ENCODE data around the gene CEND1.

The CEND1 gene

DNA sequence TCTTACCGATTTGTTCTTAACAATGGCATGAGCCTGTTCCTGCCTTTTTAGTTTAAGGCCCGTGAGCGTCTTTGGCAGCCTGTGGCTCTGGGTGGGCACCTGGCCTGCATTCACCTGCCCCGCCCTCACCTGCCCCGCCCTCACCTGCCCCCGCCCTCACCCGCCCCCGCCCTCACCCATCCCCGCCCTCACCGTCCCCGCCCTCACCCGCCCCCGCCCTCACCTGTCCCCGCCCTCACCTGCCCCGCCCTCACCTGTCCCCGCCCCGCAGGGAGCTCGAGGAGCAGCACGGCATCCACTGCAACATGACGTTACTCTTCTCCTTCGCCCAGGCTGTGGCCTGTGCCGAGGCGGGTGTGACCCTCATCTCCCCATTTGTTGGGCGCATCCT lies 26.8 kb downstream of the CEND1 start:
- DNase-seq = no peak

DNA sequence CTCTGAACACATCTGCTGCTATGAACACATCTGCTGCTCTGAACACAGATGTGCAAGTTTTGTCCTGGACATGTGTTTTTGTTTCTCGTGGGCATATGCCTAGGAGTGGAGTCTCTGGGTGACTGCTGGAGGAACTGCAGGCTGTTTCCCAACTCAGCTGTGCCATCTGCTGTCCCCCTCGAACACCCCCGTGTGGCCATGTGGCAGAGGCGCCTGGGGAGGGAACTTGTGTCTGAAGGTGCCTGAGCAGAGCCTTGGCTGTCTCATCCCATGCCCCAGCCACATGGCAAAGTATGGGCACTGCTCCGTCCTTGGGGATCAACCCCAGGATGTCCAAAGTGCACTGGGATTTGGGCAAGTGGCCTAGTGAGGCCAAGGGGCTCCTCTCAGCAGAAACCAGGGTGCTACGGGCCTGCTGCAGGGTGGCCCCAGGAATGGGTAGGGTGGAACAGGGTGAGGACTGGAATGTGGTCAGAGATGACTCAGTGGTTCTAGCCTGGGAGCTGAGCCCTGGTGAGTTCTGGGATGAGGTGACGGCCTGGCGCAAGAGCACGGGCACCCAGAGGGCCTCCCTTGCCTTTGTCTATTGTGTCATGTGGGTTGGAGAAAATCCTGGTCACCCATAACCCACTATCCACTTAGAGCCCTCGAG lies 27.3 kb downstream of the CEND1 start:
- no peak for DNase-seq

GRCh38 chr11:761526-762108 lies 28.3 kb downstream of the CEND1 start:
- DNase-seq = no peak

DNA sequence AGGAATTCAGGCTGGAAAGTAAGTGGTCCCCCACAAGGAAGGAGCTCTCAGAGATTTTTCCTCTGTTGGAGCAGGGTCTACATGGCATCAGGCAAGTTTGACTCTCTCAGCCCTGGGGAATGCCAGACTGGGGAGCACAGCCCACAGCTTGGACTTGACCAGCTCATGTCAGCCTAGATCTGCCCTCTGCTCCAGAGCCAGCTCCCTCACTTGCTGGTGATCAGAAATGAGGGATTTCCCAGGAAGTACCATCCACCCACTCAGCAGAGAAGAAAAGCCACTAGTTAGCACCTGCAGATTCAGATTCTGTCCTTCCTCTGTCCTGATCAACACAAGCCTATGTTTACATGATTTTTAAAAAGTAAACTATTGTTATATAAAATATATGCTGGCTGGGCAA lies 29.7 kb downstream of the CEND1 start:
- DNase-seq = no peak

DNA sequence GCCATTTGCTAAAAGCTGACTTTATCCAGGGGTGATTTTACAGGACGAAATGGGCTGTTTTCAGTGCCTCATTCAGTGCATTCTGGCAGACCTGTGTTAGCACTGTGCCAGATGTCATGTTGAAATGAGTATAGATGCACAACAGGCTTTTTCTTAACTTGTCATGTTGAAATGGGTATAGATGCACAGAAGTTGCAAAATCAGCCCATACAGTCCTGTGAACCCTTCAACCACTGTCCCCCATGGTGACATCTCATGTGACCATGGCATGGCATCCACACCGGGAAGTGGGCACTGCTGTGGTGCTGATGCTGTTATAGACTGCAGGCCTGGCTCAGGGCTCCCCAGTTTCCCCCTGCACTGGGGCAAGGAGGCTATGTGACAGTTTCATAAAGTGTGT lies 40.2 kb downstream of the CEND1 start:
- no peak for DNase-seq

DNA sequence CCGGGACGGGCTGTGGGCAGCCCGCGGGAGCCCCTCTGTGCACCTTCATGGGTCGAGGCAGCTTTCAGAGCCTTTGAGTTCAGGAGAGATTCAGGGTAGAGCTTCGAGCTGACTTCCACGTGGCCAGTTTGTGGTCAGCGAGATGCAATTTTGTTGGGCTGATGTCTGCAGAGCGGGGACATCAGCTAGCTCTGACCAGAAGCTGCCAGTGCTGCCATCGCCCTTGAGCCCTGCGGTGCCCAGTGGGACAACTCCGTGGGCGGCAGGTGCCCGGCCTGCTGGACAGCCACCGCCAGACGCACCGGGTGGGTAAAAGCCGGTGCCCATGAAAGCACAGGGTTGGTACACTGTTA lies 41.9 kb downstream of the CEND1 start:
- no peak for DNase-seq

GRCh38 chr11:747158-748006 lies 42.5 kb downstream of the CEND1 start, which contains the start of gene TALDO1:
Gene TALDO1 (plus strand): TSS chr11:747464. CDS start chr11:747482, 18 bp downstream.
- peak; percentile 89 for DNase-seq

- peak; percentile 46 for DNase-seq
Measured at GRCh38 chr11:746289-747157, 43.4 kb downstream of the CEND1 start.

DNA sequence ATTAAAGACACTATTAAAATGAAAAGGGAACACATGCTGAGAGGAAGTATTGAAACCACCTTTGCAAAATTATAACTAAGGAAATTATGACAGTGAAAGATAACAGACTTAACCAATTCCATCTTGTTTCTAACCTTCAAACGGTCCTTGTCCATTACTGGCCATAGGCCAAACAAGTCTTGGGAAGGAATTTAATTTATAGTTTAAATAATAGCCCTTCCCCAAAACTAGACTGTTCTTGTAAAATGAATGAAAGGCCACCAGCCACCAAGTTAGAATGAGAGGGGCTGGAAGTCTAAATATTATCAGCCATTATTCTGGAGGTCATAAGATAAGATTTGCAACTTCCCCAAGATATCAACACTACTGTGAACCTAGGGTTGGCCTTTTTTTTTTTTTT lies 44.5 kb downstream of the CEND1 start:
- DNase-seq = no peak

DNA sequence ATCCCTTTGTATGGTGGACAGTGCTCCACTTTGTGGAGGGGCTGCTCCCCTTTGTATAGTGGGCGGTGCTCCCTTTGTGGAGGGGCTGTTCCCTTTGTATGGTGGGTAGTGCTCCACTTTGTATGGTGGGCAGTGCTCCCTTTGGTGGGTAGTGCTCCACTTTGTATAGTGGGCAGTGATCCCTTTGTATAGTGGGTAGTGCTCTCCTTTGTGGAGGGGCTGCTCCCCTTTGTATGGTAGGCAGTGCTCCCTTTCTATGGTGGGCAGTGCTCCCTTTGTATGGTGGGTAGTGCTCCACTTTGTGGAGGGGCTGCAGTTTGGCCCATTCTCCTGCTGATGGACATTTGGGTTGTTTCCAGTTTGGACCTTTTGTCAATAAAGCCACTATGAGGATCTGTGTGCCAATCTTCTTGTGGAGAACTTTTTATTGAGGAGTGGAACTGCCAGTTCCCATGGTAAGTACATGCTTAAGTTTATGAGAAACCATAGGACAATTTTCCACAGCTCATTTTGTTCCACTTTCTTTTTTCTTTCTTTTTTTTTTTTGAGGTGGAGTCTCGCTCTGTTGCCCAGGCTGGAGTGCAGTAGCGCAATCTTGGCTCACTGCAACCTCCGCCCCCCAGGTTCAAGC lies 47.2 kb downstream of the CEND1 start:
- no peak for DNase-seq

DNA sequence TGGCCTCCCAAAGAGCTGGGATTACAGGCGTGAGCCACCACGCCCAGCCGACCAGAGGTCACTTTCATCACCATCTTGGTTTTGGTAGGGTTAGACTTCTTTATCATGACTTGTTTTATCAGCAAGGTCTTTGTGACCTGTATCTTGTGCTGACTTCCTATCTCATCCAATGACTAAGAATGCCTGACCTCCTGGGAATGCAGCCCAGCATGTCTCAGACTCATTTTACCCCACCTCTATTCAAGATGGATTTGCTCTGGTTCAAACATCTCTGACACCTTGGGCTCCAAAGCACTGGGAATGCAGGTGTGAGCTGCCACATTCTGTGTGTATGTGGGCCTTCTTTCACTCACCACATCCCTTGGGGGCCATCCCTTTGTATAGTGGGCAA lies 47.7 kb downstream of the CEND1 start:
- DNase-seq = no peak

DNA sequence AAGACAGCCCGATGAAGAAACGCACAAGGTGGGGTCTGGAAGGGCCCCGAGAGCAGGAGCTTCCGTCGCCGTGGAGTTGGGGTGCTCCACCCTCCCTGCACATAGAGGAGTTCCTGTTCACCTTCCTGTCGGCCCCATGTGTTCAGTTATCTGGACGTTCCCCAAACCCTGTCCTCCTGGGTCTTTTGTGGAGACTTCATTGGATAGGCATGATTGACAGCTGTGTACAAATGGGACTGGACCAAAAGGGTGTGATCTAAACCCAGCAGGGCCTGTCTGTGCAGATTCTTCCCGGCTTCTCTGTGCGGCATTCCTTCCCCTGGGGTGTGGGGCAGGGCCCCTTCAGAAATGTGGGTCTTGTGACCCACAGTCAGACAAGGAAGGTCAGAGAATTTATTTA lies 52.0 kb downstream of the CEND1 start:
- peak; percentile 56 for DNase-seq

DNA sequence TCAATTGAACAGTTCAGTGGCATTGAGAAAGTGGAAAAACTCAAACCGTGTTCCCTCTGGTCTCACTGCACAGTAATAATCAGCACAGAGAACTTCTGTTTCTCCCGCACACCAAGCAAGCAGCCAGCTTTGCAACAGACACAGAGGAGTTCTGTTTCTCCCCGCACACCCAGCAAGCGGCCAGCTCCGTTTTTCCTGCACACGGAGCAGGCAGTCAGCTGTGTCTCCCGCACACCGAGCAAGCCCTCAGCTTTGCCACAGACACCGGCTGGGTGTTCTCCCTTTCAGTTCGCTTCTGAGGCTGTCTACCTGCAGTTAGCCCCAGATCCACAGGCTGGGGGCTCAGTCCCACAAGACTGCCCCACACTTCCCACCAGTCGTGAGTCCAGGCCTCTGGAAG lies 52.5 kb downstream of the CEND1 start:
- peak; percentile 35 for DNase-seq
